Liver (tissue), 3 donors: Measurements from ENCODE around the gene COL26A1.

Experiments used
- GABPA ChIP-seq, 2 donors: IDR thresholded peaks in 1 of 2; conservative IDR thresholded peaks in 1 of 2; 2 replicates each; pipeline ENCODE4 v1.6.1; 2016; ENCODE audit warnings: antibody characterized with exemption in 2 of 2, mild to moderate bottlenecking in 1 of 2, moderate library complexity in 1 of 2
- JUND ChIP-seq, 2 donors: IDR thresholded peaks; 2 replicates each; pipeline ENCODE4 v1.6.1; 2016; ENCODE audit warnings: antibody characterized with exemption in 2 of 2
- RAD21 ChIP-seq, 2 donors: IDR thresholded peaks; 2 replicates each; pipeline ENCODE4 v1.6.1; 2016; ENCODE audit warnings: antibody characterized with exemption in 2 of 2, mild to moderate bottlenecking in 2 of 2
- SP1 ChIP-seq: IDR thresholded peaks from 2 replicates; pipeline ENCODE4 v1.6.1; 2018; ENCODE audit warnings: antibody characterized with exemption, mild to moderate bottlenecking
- YY1 ChIP-seq: IDR thresholded peaks from 2 replicates; pipeline ENCODE4 v1.6.1; 2016; ENCODE audit warnings: antibody characterized with exemption, mild to moderate bottlenecking
- TF ChIP-seq, protein P1 (sequence below): IDR thresholded peaks from 2 replicates; pipeline ENCODE4 v1.6.1; 2016; ENCODE audit warnings: antibody characterized with exemption
- TF ChIP-seq, protein P2 (sequence below): IDR thresholded peaks from 2 replicates; pipeline ENCODE4 v1.6.1; 2016; ENCODE audit warnings: antibody characterized with exemption
- TF ChIP-seq, protein P3 (sequence below): fragments of 150-350 bp; IDR thresholded peaks from 2 replicates; pipeline ENCODE4 v1.5.1; 2017; ENCODE audit warnings: improper control_type of control experiment, low read depth, low read length; ENCODE audit not compliant: missing input control
- TF ChIP-seq, protein P4 (sequence below): IDR thresholded peaks from 2 replicates; pipeline ENCODE4 v1.6.1; 2016; ENCODE audit warnings: antibody characterized with exemption, mild to moderate bottlenecking
- donor health status: healthy.
- donor health status: healthy.

DNA sequence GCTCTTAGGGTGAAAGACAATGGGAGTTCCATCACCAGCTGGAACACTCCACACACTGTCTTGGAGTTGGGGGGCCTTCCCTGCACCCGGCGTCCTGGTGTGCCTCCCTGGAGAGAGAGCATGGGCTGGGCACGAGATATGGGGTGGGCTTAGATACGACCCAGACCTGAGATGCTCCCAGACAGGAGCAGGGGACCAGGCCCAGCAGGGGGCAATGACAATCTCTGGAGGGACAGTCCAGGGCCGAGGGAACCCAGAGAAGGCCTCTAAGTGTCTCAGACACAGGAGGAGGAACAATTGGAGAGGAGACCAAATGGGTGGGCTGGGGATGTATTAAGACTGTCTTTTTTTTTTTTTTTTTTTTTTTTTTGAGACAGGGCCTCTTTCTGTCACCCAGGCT lies 226.4 kb downstream of the COL26A1 start:
- TF ChIP-seq, protein P1, sequence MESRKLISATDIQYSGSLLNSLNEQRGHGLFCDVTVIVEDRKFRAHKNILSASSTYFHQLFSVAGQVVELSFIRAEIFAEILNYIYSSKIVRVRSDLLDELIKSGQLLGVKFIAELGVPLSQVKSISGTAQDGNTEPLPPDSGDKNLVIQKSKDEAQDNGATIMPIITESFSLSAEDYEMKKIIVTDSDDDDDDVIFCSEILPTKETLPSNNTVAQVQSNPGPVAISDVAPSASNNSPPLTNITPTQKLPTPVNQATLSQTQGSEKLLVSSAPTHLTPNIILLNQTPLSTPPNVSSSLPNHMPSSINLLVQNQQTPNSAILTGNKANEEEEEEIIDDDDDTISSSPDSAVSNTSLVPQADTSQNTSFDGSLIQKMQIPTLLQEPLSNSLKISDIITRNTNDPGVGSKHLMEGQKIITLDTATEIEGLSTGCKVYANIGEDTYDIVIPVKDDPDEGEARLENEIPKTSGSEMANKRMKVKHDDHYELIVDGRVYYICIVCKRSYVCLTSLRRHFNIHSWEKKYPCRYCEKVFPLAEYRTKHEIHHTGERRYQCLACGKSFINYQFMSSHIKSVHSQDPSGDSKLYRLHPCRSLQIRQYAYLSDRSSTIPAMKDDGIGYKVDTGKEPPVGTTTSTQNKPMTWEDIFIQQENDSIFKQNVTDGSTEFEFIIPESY, result no peak
- TF ChIP-seq SP1 (no peak), YY1 (no peak), RAD21 (IDR thresholded peaks at IDR 0.05) (no peak), JUND (IDR thresholded peaks at IDR 0.05) (no peak), GABPA (IDR thresholded peaks at IDR 0.05 in 1 of 2, conservative IDR thresholded peaks at IDR 0.05 in 1 of 2) (no peak)
- TF ChIP-seq, protein P2, sequence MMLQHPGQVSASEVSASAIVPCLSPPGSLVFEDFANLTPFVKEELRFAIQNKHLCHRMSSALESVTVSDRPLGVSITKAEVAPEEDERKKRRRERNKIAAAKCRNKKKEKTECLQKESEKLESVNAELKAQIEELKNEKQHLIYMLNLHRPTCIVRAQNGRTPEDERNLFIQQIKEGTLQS, result no peak
- TF ChIP-seq, protein P3, sequence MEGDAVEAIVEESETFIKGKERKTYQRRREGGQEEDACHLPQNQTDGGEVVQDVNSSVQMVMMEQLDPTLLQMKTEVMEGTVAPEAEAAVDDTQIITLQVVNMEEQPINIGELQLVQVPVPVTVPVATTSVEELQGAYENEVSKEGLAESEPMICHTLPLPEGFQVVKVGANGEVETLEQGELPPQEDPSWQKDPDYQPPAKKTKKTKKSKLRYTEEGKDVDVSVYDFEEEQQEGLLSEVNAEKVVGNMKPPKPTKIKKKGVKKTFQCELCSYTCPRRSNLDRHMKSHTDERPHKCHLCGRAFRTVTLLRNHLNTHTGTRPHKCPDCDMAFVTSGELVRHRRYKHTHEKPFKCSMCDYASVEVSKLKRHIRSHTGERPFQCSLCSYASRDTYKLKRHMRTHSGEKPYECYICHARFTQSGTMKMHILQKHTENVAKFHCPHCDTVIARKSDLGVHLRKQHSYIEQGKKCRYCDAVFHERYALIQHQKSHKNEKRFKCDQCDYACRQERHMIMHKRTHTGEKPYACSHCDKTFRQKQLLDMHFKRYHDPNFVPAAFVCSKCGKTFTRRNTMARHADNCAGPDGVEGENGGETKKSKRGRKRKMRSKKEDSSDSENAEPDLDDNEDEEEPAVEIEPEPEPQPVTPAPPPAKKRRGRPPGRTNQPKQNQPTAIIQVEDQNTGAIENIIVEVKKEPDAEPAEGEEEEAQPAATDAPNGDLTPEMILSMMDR, result no peak
- TF ChIP-seq, protein P4, sequence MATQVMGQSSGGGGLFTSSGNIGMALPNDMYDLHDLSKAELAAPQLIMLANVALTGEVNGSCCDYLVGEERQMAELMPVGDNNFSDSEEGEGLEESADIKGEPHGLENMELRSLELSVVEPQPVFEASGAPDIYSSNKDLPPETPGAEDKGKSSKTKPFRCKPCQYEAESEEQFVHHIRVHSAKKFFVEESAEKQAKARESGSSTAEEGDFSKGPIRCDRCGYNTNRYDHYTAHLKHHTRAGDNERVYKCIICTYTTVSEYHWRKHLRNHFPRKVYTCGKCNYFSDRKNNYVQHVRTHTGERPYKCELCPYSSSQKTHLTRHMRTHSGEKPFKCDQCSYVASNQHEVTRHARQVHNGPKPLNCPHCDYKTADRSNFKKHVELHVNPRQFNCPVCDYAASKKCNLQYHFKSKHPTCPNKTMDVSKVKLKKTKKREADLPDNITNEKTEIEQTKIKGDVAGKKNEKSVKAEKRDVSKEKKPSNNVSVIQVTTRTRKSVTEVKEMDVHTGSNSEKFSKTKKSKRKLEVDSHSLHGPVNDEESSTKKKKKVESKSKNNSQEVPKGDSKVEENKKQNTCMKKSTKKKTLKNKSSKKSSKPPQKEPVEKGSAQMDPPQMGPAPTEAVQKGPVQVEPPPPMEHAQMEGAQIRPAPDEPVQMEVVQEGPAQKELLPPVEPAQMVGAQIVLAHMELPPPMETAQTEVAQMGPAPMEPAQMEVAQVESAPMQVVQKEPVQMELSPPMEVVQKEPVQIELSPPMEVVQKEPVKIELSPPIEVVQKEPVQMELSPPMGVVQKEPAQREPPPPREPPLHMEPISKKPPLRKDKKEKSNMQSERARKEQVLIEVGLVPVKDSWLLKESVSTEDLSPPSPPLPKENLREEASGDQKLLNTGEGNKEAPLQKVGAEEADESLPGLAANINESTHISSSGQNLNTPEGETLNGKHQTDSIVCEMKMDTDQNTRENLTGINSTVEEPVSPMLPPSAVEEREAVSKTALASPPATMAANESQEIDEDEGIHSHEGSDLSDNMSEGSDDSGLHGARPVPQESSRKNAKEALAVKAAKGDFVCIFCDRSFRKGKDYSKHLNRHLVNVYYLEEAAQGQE, result no peak
